ENCODE data around the gene ZNF362.

The ZNF362 gene

DNA sequence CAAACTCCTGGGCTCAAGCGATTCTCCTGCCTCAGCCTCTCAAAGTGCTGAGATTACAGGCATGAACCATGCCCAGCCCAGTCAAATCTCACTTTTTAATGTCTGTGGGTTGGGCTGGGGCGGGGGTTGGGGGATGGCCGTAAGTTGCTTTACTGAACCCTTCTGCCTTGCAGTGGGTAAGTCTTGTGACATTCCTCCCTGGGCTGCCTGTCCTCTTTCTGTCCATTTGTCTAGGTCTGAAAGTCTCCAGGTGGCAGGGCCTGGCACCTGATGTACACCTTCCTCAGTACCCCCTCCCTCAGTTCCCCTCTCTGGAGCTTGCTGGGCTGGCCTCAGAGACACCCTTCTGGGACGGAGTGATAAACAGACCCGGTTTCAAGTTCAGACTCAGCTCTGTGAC is 13.3 kb downstream of the ZNF362 start:
- no peak for DNase-seq

- no peak for DNase-seq
Observed at GRCh38 chr1:33270379-33270778, 14.1 kb downstream of the ZNF362 start.

DNA sequence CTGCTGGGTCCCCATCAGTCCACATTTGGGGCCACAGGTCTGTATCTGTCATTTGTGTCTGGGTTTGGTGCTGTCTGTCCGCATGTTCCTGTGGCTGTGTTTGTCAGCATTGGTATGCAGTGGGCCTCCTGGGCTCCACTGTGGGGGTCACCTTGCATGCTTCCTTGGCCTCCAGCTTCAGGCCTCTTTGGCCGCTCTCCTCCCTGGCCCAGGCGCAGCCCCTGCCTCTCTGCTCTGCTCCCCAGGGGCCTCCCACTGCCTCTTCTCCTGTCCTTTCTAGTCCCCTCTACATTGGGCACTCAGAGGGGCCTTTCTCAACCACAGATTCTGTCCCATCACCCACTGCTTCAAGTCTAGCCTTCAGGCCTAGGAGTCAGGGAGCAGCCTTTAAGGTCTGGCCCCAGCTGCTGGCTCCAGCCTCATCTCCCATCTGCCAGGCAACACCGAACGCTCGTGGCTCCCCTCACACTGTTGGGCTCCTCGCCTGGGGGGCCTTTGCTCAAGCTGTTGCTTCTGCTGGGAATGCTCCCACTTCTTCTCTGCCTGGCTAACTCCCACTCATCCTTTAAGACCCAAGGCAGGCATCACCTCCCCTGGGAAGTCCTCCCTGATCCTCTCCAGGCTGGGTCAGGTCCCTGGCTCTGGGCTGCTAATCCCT is 14.6 kb downstream of the ZNF362 start:
- no peak for DNase-seq

DNA sequence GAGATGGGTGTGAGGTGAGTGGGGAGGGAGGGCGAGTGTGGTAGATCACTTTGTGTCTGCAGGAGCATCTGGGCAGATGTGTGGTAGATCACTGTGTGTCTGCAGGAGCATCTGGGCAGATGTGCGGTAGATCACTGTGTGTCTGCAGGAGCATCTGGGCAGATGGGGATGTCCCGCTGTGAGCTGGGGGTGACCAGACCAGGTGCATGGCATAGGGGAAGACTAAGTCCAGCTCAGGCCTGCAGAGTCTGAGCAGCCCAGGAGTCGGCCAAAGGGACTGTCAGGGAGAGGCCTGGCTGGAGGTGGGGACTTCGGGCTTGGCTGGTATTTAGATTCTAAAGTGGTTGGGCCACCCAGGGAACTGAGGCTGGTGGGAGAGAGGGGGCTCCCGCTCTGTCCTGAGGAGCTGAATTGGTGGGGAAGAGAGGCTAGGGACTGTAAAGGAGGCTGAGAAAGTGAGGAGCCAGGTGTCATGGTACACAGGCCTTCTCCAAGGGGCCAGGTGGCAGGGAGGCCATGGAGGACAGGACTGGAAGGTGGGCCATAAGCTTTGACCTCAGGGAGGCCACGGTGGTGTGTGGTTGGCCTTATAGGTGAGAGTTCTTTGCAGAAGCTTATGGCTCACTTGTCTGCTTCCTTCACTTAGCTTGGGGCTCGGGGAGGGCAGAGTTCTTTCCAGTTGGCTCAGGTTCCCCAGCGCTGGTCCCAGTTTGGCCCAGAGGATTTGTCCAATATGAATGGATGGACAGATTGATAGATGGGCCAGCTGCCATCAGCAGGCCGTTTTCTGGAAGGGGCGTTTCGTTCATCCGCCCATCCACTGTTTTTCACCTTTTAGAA is 15.6 kb downstream of the ZNF362 start:
- DNase-seq: no peak

DNA sequence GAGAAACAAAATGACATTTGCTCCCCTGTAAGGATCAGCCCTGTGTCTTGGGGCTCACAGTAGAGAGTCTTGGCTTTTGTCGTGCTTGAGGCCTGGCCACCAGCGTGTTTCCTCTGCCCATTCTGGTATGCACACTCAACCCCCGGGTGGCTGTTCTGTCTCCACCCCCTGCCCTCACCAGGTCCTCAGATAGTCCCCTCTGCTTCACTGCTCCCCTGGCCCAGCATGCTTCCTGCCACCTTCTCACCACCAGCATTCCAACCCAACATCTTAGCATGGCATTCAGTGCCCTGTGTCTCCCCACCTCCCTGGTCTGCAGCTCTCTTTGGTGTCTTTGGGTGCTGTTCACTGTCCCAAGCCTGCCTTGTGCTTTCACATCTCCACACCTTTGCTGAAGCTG is 16.2 kb downstream of the ZNF362 start:
- no peak for DNase-seq

GRCh38 chr1:33272930-33273329 is 16.6 kb downstream of the ZNF362 start:
- DNase-seq: no peak

DNA sequence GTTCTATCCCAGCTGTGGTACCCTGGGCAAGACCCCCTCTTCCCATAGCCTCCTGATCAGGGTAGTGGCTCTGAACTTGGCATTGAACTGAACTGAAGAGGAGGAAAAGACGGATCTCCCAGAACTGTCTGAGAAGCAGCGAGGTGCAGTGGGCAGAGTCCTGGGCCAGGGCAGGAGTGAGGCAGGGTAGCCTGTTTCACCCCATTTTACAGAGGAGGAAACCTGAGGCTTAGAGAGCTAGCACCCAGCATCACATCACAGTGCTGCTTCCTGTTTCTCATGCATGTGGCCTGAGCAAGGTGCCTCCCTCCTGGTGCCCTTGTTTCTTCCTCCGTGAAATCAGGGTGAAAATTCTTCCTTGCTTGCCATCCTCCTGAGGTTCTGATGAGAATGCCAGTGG is 17.1 kb downstream of the ZNF362 start:
- no peak for DNase-seq

DNA sequence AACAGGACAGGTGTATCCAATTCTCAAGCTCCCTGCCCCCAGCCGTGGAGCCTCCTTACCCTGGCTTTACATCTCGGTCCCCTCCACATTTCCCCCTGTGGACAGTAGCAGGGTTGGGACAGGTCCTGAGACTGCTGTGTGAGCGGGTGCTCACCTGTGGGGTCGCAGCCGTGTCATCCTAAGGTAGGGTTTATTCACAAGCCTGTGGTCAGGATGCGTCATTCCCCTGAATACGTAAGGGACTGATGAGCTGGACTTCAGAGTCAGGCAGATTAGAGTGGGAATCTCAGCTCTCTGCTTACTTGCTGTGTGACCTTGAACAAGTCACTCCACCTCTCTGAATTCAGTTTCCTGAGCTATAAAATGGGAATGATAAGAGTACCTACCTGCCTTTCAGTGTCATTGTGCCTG is 17.7 kb downstream of the ZNF362 start:
- no peak for DNase-seq

- no peak for DNase-seq
Observed at GRCh38 chr1:33274446-33274845, 18.2 kb downstream of the ZNF362 start.

- no peak for DNase-seq
Observed at GRCh38 chr1:33275195-33275594, 18.9 kb downstream of the ZNF362 start.

GRCh38 chr1:33275706-33276572 is 19.6 kb downstream of the ZNF362 start:
- no peak for DNase-seq

- DNase-seq: no peak
Observed at GRCh38 chr1:33276573-33277298, 20.4 kb downstream of the ZNF362 start.

GRCh38 chr1:33277488-33278084 is 21.3 kb downstream of the ZNF362 start:
- DNase-seq: no peak

DNA sequence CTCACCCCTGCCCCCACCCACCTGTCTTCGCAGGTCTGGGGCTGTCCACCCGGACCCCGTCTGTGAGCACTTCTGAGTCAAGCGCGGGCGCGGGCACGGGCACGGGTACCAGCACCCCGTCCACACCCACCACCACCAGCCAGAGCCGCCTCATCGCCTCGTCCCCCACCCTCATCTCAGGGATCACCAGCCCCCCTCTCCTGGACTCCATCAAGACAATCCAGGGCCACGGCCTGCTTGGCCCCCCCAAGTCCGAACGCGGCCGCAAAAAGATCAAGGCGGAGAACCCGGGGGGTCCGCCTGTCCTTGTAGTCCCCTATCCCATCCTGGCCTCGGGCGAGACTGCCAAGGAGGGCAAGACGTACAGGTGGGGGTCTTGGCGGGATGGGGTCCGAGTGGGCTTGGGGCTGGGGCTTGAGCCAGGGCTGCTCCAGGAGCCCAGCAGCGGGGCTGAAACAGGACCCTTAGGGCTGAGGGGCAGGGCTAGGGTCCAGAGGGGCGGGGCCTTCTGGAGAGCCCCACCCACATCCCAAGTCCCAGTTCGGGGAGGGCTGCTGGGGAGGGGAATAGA is 23.9 kb downstream of the ZNF362 start:
- DNase-seq: no peak

DNA sequence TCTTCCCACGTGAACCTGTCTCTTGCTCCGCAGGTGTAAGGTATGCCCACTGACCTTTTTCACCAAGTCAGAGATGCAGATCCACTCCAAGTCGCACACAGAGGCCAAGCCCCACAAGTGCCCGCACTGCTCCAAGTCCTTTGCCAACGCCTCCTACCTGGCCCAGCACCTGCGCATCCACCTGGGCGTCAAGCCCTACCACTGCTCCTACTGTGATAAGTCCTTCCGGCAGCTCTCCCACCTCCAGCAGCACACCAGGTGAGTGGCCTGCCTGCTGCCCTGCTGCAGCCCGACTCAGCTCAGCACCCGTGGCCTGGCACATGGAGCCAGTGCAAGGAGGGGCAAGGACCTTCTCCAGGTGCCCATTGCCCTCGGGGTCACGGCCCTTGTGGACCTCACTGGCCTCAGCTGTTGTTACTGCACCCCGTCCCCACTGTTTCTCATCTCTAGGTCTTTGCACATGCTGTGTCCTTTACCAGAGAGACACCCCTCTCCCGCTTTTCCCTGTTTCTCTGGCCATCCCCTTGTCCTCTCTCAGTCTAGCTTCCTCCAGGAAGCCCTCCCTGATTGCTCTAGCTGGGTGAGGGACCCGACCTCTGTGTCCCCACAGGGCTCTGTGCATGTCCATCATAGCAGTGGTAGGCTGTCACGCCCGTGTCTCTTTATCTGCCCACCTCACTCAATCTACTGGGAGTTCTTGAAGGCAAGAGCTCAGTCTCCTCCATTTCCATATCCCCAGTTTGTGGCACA is 25.4 kb downstream of the ZNF362 start:
- no peak for DNase-seq

GRCh38 chr1:33282791-33283190 is 26.5 kb downstream of the ZNF362 start:
- no peak for DNase-seq

DNA sequence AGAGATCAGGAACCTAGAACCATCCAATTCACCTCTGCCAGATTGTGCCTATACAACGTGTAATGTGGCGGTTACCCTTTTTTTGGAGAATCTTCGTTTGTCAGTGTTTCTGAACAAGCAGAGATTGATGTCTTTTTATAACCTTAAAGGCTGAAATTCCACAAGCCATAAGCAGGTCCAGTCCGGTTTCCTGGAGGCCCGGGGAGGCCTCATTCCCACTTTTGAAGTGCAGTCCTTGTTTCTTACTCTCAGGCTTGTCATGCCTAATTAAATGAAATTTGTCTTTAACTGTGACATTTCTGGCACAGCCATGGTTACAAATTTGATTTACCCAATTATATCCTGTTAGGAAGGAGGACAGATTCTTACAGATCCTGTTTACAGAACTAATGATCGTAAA is 27.8 kb downstream of the ZNF362 start:
- no peak for DNase-seq

GRCh38 chr1:33286451-33287185 is 30.3 kb downstream of the ZNF362 start:
- DNase-seq: no peak

DNA sequence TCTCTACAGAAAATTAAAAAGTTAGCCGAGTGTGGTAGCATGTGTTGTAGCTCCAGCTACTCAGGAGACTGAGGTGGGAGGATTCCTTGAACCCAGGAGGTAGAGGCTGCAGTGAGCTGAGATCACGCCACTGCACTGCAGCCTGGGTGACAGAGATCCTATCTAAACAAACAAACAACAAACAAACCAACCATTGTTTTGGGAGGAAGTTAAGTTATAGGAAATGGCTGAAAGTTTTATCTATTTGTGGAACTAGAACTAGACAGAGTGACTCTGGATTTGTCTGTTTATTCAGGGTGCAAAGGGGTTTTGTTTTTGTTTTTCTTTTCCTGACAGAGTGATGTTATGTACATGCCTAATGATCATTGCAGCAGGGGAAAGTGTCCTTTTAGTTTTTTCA is 31.0 kb downstream of the ZNF362 start:
- DNase-seq: no peak

Data from DMS79 treated with DMSO at 0.1 percent for 48 hours (cell line).